Measurements from ENCODE around the gene TUBGCP3. TPM values are rescaled to one million over a fixed set of nuclear protein-coding genes. Genes with fewer than 3 reads are reported as not detected.

The TUBGCP3 gene
- total RNA-seq, 1 experiment from 2014 or later, result 51.4 TPM

- no TSS peak for BruUV-seq (replicated peaks)
- intact Hi-C loops (cut with micrococcal nuclease), result no loop called here
- no peak for ATAC-seq
- peaks cover 14% of the 10 kb centered on the region; the same call in 1 of the 2 replicates for H4K20me1 ChIP-seq (ENCODE audit: insufficient read depth)
- H3K9me2 ChIP-seq (ENCODE audit: insufficient read depth), result no peaks in the 10 kb centered on the region
- H3K4me2 ChIP-seq (ENCODE audit: low read length), result no peak overlapping the region
- no peaks in the 10 kb centered on the region for H3K36me3 ChIP-seq (ENCODE audit: control insufficient read depth in 1 of 2, insufficient read depth in 2 of 2, low read length in 2 of 2)
- no peaks in the 10 kb centered on the region for H3K9me3 ChIP-seq (ENCODE audit: control insufficient read depth in 1 of 2, insufficient read depth in 1 of 2, low read depth in 1 of 2, low read length in 2 of 2)
- no peak for DNase-seq (ENCODE audit: low read depth, low spot score)
- H3K9ac ChIP-seq (ENCODE audit: low read length), result no peak overlapping the region
- RAD21 ChIA-PET (ENCODE audit: low non-redundant PET in 1 of 2, low total read pairs in 2 of 2, uncharacterized antibody in 2 of 2, unreplicated experiment in 2 of 2), result no interaction called here
- H3K27me3 ChIP-seq (ENCODE audit: insufficient read depth, low read length), result no peaks in the 10 kb centered on the region
- H3K4me1 ChIP-seq (ENCODE audit: control insufficient read depth in 1 of 2, insufficient read depth in 2 of 2, low read length in 2 of 2), result peaks cover 0 to 5% of the 10 kb centered on the region in 2 experiments; a peak in 1 of 4 replicates
- no peak overlapping the region for H3K27ac ChIP-seq (ENCODE audit: low read depth, low read length)
- H3K4me3 ChIP-seq (replicated peaks in 1 of 2; ENCODE audit: low read depth in 1 of 2, low read length in 2 of 2), result no peak overlapping the region
- peaks cover 98% of the 10 kb centered on the region for H3K79me2 ChIP-seq (ENCODE audit: insufficient read depth, low read length)
- POLR2A ChIA-PET, result no interaction called here
- no peak for TF ChIP-seq REST (IDR thresholded peaks at IDR 0.05; ENCODE audit: low read depth)
- TF ChIP-seq SIN3A (IDR thresholded peaks at IDR 0.05; ENCODE audit: low read depth), result no peak
- TF ChIP-seq CEBPB (IDR thresholded peaks at IDR 0.05; ENCODE audit: low read depth), result no peak
- no peak for TF ChIP-seq EZH2 (IDR thresholded peaks at IDR 0.05)
- no peak for TF ChIP-seq CBX3 (IDR thresholded peaks at IDR 0.05; ENCODE audit: low read depth)
- TF ChIP-seq POLR2AphosphoS5 (IDR thresholded peaks at IDR 0.05; ENCODE audit: low read depth, low read length), result no peak
- H2AFZ ChIP-seq (ENCODE audit: low read depth, low read length, poor library complexity, severe bottlenecking), result no peak overlapping the region
- CTCF ChIA-PET, result no interaction called here
Observed at GRCh38 chr13:112580211-112580610, 7.7 kb downstream of the TUBGCP3 start.

GRCh38 chr13:112579310-112579843 lies 8.6 kb downstream of the TUBGCP3 start:
- Histone ChIP-seq H3K4me1 (ENCODE audit: control insufficient read depth in 1 of 2, insufficient read depth in 2 of 2, low read length in 2 of 2) (peaks cover 0 to 5% of the 10 kb centered on the region in 2 experiments; a peak in 1 of 4 replicates), H3K36me3 (ENCODE audit: control insufficient read depth in 1 of 2, insufficient read depth in 2 of 2, low read length in 2 of 2) (no peaks in the 10 kb centered on the region), H3K4me2 (ENCODE audit: low read length) (no peak overlapping the region), H3K9ac (ENCODE audit: low read length) (no peak overlapping the region), H4K20me1 (ENCODE audit: insufficient read depth) (peaks cover 14% of the 10 kb centered on the region; the same call in 1 of the 2 replicates), H3K4me3 (replicated peaks in 1 of 2; ENCODE audit: low read depth in 1 of 2, low read length in 2 of 2) (no peak overlapping the region), H3K79me2 (ENCODE audit: insufficient read depth, low read length) (peaks cover 98% of the 10 kb centered on the region), H2AFZ (ENCODE audit: low read depth, low read length, poor library complexity, severe bottlenecking) (no peak overlapping the region), H3K9me2 (ENCODE audit: insufficient read depth) (no peaks in the 10 kb centered on the region), H3K9me3 (ENCODE audit: control insufficient read depth in 1 of 2, insufficient read depth in 1 of 2, low read depth in 1 of 2, low read length in 2 of 2) (no peaks in the 10 kb centered on the region), H3K27ac (ENCODE audit: low read depth, low read length) (no peak overlapping the region), H3K27me3 (ENCODE audit: insufficient read depth, low read length) (no peaks in the 10 kb centered on the region)
- RAD21 ChIA-PET (ENCODE audit: low non-redundant PET in 1 of 2, low total read pairs in 2 of 2, uncharacterized antibody in 2 of 2, unreplicated experiment in 2 of 2), result no interaction called here
- ATAC-seq, result no peak
- CTCF ChIA-PET, result no interaction called here
- BruUV-seq (replicated peaks), result no TSS peak
- no peak for DNase-seq (ENCODE audit: low read depth, low spot score)
- intact Hi-C loops (cut with micrococcal nuclease), result no loop called here
- POLR2A ChIA-PET, result no interaction called here
- TF ChIP-seq EGR1 (IDR thresholded peaks at IDR 0.05; ENCODE audit: low read depth), result no peak
- TF ChIP-seq SRF (IDR thresholded peaks at IDR 0.05; ENCODE audit: low read depth), result no peak
- TF ChIP-seq CTCF (IDR thresholded peaks at IDR 0.05 in 2 of 3, conservative IDR thresholded peaks at IDR 0.05 in 1 of 3; ENCODE audit: borderline replicate concordance in 1 of 3, insufficient read depth in 1 of 3, low read depth in 2 of 3, low read length in 2 of 3), result no peak
- no peak for TF ChIP-seq REST (IDR thresholded peaks at IDR 0.05; ENCODE audit: low read depth)
- TF ChIP-seq EZH2 (IDR thresholded peaks at IDR 0.05), result no peak
- no peak for TF ChIP-seq ZNF274 (IDR thresholded peaks at IDR 0.05; ENCODE audit: low read depth, low read length)

Data from HCT116 (cell line).